ENCODE measurements around the gene PHKG1.
"Not testable (repeated sequence)": the region's sequence is repeated elsewhere in the genome, so short reads cannot be mapped to it uniquely, and the experiment has no call there.

Gene PHKG1

DNA sequence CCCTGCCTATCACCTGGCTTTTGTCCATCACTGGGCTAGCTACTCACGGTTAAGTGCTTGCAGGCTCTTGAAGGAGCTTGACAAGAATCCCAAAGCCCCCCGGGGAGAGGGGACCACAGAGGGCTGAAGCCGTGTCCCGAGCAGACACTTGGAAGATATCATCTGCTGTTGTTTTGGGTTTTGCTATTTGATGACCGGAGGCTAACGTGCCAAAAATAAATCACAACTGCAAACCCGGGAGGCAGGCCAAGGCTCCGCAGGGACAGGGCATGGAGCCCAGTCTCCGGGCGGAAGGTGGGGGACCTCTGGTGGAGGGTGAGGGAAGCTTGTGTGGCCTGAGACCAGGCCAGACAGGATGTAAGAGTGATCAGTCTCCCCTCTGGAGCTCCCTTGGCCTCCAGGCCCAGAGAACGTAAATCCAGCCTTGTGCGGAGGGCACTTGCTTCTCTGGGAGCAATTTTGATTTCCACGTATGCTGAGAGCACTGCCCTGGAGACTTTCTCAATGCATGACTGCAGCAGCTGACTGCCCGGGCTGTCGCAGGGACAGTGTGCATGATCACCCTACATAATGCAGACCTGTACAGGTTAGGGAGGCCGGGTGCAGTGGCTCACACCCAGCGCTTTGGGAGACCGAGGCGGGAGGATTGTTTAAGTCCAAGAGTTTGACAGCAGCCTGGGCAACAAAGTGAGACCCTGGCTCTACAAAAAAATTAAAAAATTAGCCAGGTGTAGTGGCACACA lies at the start of gene PHKG1:
Gene PHKG1 (minus strand): TSS at position 164 of the 743 bp plus-strand sequence. CDS start 4,011 bp downstream, outside the sequence.
- Histone ChIP-seq H3K27me3 (replicated peaks; ENCODE audit: control insufficient read depth, insufficient read depth, low read length) (no peaks in the 10 kb centered on the region), H3K36me3 (ENCODE audit: control insufficient read depth, insufficient read depth, low read length) (no peaks in the 10 kb centered on the region; the same call in 1 of the 2 replicates), H3K4me3 (replicated peaks; ENCODE audit: low read depth, low read length) (no peak within 1 kb of the TSS)
- TF ChIP-seq, protein P1, sequence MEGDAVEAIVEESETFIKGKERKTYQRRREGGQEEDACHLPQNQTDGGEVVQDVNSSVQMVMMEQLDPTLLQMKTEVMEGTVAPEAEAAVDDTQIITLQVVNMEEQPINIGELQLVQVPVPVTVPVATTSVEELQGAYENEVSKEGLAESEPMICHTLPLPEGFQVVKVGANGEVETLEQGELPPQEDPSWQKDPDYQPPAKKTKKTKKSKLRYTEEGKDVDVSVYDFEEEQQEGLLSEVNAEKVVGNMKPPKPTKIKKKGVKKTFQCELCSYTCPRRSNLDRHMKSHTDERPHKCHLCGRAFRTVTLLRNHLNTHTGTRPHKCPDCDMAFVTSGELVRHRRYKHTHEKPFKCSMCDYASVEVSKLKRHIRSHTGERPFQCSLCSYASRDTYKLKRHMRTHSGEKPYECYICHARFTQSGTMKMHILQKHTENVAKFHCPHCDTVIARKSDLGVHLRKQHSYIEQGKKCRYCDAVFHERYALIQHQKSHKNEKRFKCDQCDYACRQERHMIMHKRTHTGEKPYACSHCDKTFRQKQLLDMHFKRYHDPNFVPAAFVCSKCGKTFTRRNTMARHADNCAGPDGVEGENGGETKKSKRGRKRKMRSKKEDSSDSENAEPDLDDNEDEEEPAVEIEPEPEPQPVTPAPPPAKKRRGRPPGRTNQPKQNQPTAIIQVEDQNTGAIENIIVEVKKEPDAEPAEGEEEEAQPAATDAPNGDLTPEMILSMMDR (IDR thresholded peaks at IDR 0.05; ENCODE audit: insufficient read depth, low read length, poor library complexity, severe bottlenecking) = no peak
- DNase-seq (ENCODE audit: extremely low read depth, insufficient read length) = no peak

DNA sequence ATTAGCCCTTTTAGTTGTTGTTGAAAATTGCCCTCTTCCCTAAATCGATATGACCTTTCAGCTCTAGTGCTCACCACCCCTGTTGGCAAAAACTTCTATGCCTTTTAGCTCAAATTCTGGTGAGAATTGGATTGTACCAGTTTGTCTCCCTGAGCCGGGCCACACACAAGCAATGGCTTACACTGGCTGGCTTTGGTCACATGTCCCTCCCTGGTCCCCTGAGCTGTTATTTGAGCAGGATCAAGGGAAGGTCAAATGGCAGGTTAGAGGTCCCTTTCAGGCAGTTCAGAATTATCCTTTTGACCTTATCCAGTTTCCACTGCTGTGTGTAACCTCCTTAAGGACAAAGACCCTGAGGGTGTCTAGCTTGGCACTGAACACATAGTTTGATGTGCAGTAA lies 38.3 kb upstream of the PHKG1 start:
- H3K4me3 ChIP-seq (replicated peaks; ENCODE audit: low read depth, low read length); H3K27me3 ChIP-seq (replicated peaks; ENCODE audit: control insufficient read depth, insufficient read depth, low read length); DNase-seq (ENCODE audit: extremely low read depth, insufficient read length); H3K36me3 ChIP-seq (ENCODE audit: control insufficient read depth, insufficient read depth, low read length): not testable (repeated sequence)

DNA sequence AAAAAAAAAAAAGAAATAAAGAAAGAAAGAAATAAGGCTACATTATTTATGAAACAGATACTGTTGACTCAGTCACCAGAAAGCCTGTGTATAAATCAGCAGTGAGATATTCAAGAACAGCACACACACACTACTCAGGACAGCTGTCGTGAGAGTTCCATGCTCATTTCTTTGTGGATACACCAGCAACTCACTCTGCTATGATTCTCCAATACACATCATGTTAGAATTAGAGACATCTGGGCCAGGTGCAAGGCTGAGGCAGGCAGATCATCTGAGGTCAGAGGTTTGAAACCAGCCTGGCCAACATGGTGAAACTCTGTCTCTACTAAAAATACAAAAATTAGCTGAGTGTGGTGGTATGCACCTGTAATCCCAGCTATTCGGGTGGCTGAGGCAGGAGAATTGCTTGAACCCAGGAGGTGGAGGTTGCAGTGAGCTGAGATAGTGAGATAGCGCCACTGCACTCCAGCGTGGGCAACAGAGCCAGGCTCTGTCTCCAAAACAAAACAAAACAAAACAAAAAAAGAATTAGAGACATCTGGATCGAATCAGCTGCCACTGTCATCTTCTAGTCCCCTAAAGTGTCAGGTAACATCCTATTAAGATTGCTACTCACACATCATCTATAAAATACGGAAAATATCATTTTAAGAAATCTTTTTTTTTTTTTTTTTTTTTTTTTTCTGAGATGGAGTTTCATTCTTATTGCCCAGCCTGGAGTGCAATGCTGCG lies 34.7 kb upstream of the PHKG1 start:
- Histone ChIP-seq H3K4me3 (replicated peaks; ENCODE audit: low read depth, low read length) (no peak overlapping the region), H3K36me3 (ENCODE audit: control insufficient read depth, insufficient read depth, low read length) (no peaks in the 10 kb centered on the region), H3K27me3 (replicated peaks; ENCODE audit: control insufficient read depth, insufficient read depth, low read length) (no peaks in the 10 kb centered on the region; the same call in 1 of the 2 replicates)
- TF ChIP-seq, protein P1 (IDR thresholded peaks at IDR 0.05; ENCODE audit: insufficient read depth, low read length, poor library complexity, severe bottlenecking) = no peak
- DNase-seq (ENCODE audit: extremely low read depth, insufficient read length) = no peak

DNA sequence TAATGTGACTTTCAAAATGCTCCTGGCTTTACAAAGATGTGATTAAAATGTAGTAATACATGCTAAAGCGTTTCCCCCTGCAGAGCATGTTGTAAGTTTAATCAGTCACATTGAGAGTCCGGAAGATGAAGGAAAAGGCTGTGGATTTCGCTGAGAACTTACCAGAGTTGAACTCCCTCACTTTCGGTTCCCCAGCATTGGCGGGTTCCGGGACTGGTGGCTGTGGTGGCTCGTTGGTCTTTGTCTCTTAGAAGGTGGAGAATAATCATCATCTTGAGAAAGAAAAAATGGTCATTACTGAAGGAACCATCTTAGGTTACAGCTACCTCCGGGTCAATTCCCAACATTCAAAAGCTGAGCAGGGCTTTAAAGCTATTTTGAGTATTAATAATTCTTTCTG lies 33.1 kb upstream of the PHKG1 start:
- Histone ChIP-seq H3K36me3 (ENCODE audit: control insufficient read depth, insufficient read depth, low read length) (no peaks in the 10 kb centered on the region), H3K4me3 (replicated peaks; ENCODE audit: low read depth, low read length) (no peak overlapping the region), H3K27me3 (replicated peaks; ENCODE audit: control insufficient read depth, insufficient read depth, low read length) (no peaks in the 10 kb centered on the region; the same call in 1 of the 2 replicates)
- TF ChIP-seq, protein P1 (IDR thresholded peaks at IDR 0.05; ENCODE audit: insufficient read depth, low read length, poor library complexity, severe bottlenecking) = no peak
- no peak for DNase-seq (ENCODE audit: extremely low read depth, insufficient read length)

DNA sequence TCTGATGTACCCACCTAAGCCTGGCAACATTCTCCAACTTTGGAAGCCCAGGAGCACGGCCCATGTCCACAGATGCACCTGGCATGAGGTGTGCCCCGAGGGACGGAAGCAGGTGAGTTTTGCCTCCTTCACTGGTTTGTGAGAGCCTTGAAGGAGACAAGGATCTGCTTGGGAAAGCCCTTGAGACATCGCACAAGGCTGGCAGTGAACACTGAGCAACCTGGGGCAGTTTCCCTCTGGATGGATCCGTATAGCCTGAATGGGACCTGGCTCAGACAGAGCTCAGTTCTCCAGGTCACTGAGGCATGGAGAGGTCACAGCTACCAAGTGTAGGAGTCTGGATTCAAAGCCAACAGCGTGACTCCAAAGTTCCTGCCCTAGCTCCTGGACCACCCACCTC lies 32.2 kb upstream of the PHKG1 start:
- Histone ChIP-seq H3K4me3 (replicated peaks; ENCODE audit: low read depth, low read length) (no peak overlapping the region), H3K36me3 (ENCODE audit: control insufficient read depth, insufficient read depth, low read length) (no peaks in the 10 kb centered on the region), H3K27me3 (replicated peaks; ENCODE audit: control insufficient read depth, insufficient read depth, low read length) (no peaks in the 10 kb centered on the region; the same call in 1 of the 2 replicates)
- TF ChIP-seq, protein P1 (IDR thresholded peaks at IDR 0.05; ENCODE audit: insufficient read depth, low read length, poor library complexity, severe bottlenecking) = no peak
- no peak for DNase-seq (ENCODE audit: extremely low read depth, insufficient read length)

DNA sequence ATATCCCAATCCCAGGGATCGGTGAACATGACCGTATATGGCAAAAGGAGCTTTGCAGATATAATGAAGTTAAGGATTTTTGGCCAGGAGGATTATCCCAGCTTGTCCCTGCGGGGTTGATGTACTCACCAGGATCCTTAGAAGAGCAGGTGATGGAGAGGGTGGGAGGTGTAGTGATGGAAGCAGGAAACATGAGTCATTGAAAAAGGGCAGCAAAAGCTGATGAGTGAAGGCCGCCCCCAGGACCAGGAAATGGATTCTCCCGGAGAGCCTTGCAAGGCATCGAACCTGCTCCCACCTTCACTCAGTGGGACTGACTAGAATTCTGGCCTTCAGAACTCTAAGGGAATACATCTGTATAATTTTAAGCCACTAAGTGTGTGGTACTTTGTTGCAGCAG lies 28.7 kb upstream of the PHKG1 start:
- no peaks in the 10 kb centered on the region for H3K27me3 ChIP-seq (replicated peaks; ENCODE audit: control insufficient read depth, insufficient read depth, low read length)
- H3K36me3 ChIP-seq (ENCODE audit: control insufficient read depth, insufficient read depth, low read length) = no peaks in the 10 kb centered on the region
- TF ChIP-seq, protein P1 (IDR thresholded peaks at IDR 0.05; ENCODE audit: insufficient read depth, low read length, poor library complexity, severe bottlenecking) = no peak

More for the DNA sequence above, 28.7 kb upstream of the PHKG1 start:
- H3K4me3 ChIP-seq (replicated peaks; ENCODE audit: low read depth, low read length) = no peak overlapping the region
- no peak for DNase-seq (ENCODE audit: extremely low read depth, insufficient read length)
